ENCODE measurements around the gene GRM5. TPM values are rescaled to one million over a fixed set of nuclear protein-coding genes. Genes with fewer than 3 reads are reported as not detected.
A peak's percentile ranks its signal among the peaks of the same experiment; 100 is the strongest.
"Not testable (repeated sequence)": the region's sequence is repeated elsewhere in the genome, so short reads cannot be mapped to it uniquely, and the experiment has no call there.

Gene GRM5
- total RNA-seq, 1 donor from 2014 or later, result 0.26 TPM

GRCh38 chr11:89057406-89057805 lies 8.4 kb downstream of the GRM5 start:
- H3K27me3 Mint-ChIP-seq, result peaks cover 15% of the 10 kb centered on the region
- not testable (repeated sequence) for DNase-seq (ENCODE audit: low spot score, unreplicated experiment); H3K36me3 Mint-ChIP-seq (ENCODE audit: insufficient read depth); H3K4me3 Mint-ChIP-seq (ENCODE audit: low read depth); H3K4me1 Mint-ChIP-seq (ENCODE audit: low read depth); H3K27ac Mint-ChIP-seq; H3K9me3 Mint-ChIP-seq (ENCODE audit: low read depth)

- DNase-seq (ENCODE audit: low spot score, unreplicated experiment), result no peak
- Mint-ChIP-seq H3K4me3 (ENCODE audit: low read depth) (no peak overlapping the region), H3K9me3 (ENCODE audit: low read depth) (no peaks in the 10 kb centered on the region), H3K4me1 (ENCODE audit: low read depth) (no peaks in the 10 kb centered on the region), H3K36me3 (ENCODE audit: insufficient read depth) (no peaks in the 10 kb centered on the region), H3K27me3 (peaks cover 5% of the 10 kb centered on the region), H3K27ac (no peak overlapping the region)
- TF ChIP-seq CTCF (IDR thresholded peaks at IDR 0.05; ENCODE audit: unreplicated experiment), result no peak
Observed at GRCh38 chr11:89052220-89052619, 13.6 kb downstream of the GRM5 start.

- not testable (repeated sequence) for H3K27ac Mint-ChIP-seq; H3K27me3 Mint-ChIP-seq; H3K4me1 Mint-ChIP-seq (ENCODE audit: low read depth); H3K4me3 Mint-ChIP-seq (ENCODE audit: low read depth); H3K36me3 Mint-ChIP-seq (ENCODE audit: insufficient read depth); DNase-seq (ENCODE audit: low spot score, unreplicated experiment); H3K9me3 Mint-ChIP-seq (ENCODE audit: low read depth)
Observed at GRCh38 chr11:89047159-89047558, 18.6 kb downstream of the GRM5 start.

GRCh38 chr11:89043861-89044588 lies 21.8 kb downstream of the GRM5 start:
- not testable (repeated sequence) for H3K4me1 Mint-ChIP-seq (ENCODE audit: low read depth); H3K4me3 Mint-ChIP-seq (ENCODE audit: low read depth); H3K27me3 Mint-ChIP-seq; DNase-seq (ENCODE audit: low spot score, unreplicated experiment); H3K9me3 Mint-ChIP-seq (ENCODE audit: low read depth); H3K36me3 Mint-ChIP-seq (ENCODE audit: insufficient read depth)
- peak overlapping the region; percentile 82 for H3K27ac Mint-ChIP-seq

GRCh38 chr11:89029671-89030070 lies 36.1 kb downstream of the GRM5 start:
- H3K27ac Mint-ChIP-seq; H3K4me1 Mint-ChIP-seq (ENCODE audit: low read depth); H3K27me3 Mint-ChIP-seq; H3K4me3 Mint-ChIP-seq (ENCODE audit: low read depth); H3K36me3 Mint-ChIP-seq (ENCODE audit: insufficient read depth); H3K9me3 Mint-ChIP-seq (ENCODE audit: low read depth); DNase-seq (ENCODE audit: low spot score, unreplicated experiment): not testable (repeated sequence)

- H3K36me3 Mint-ChIP-seq (ENCODE audit: insufficient read depth), result no peaks in the 10 kb centered on the region
- H3K9me3 Mint-ChIP-seq (ENCODE audit: low read depth), result no peaks in the 10 kb centered on the region
- no peak for TF ChIP-seq CTCF (IDR thresholded peaks at IDR 0.05; ENCODE audit: unreplicated experiment)
- no peak overlapping the region for H3K4me3 Mint-ChIP-seq (ENCODE audit: low read depth)
- DNase-seq (ENCODE audit: low spot score, unreplicated experiment), result no peak
- no peaks in the 10 kb centered on the region for H3K27me3 Mint-ChIP-seq
- no peak overlapping the region for H3K27ac Mint-ChIP-seq
- H3K4me1 Mint-ChIP-seq (ENCODE audit: low read depth), result no peaks in the 10 kb centered on the region
Observed at GRCh38 chr11:89021339-89021738, 44.4 kb downstream of the GRM5 start.

- not testable (repeated sequence) for H3K4me3 Mint-ChIP-seq (ENCODE audit: low read depth); H3K4me1 Mint-ChIP-seq (ENCODE audit: low read depth); H3K27me3 Mint-ChIP-seq; DNase-seq (ENCODE audit: low spot score, unreplicated experiment); H3K36me3 Mint-ChIP-seq (ENCODE audit: insufficient read depth); H3K27ac Mint-ChIP-seq; H3K9me3 Mint-ChIP-seq (ENCODE audit: low read depth)
Observed at GRCh38 chr11:89019827-89020547, 45.8 kb downstream of the GRM5 start.

- Mint-ChIP-seq H3K36me3 (ENCODE audit: insufficient read depth) (no peaks in the 10 kb centered on the region), H3K4me3 (ENCODE audit: low read depth) (no peak overlapping the region), H3K4me1 (ENCODE audit: low read depth) (peaks cover 3% of the 10 kb centered on the region), H3K27me3 (no peaks in the 10 kb centered on the region), H3K27ac (no peak overlapping the region), H3K9me3 (ENCODE audit: low read depth) (no peaks in the 10 kb centered on the region)
- no peak for DNase-seq (ENCODE audit: low spot score, unreplicated experiment)
- no peak for TF ChIP-seq CTCF (IDR thresholded peaks at IDR 0.05; ENCODE audit: unreplicated experiment)
Observed at GRCh38 chr11:89016214-89016613, 49.6 kb downstream of the GRM5 start.

All from progenitor cell of endocrine pancreas (in vitro differentiated cells).